GM23248 (cell line): Measurements from ENCODE around the gene SKP2.

Experiments
- EZH2 ChIP-seq: fragments of 200-600 bp; sonication (generic); IDR thresholded peaks from 2 replicates; pipeline ENCODE4 v1.6.1; 2018; ENCODE audit warnings: antibody characterized with exemption, mild to moderate bottlenecking; ENCODE audit not compliant: insufficient read depth, poor library complexity, severe bottlenecking
- EZH2phosphoT487 ChIP-seq: fragments of 200-600 bp; sonication (generic); IDR thresholded peaks from 2 replicates; pipeline ENCODE4 v1.6.1; 2018; ENCODE audit warnings: antibody characterized with exemption, moderate library complexity, mild to moderate bottlenecking, low read depth; ENCODE audit not compliant: insufficient read depth

DNA sequence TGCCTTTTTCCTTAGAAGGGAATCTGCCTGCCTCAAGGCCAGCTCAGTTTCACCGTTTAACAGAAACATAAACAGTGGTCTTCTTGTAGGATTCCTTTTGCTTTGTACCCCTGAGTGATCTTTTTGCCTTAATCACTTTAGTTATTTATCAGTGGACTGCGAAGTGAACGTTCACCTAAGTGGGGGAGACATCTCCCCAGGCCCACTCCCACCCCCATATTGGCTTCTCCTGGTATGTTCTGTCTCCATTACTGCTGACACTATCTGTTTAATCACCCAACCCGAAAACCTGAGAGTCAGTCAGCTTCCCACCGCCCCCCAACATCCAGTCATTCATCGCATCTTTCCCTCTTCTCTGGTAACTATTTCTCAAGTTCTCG lies 1.4 kb downstream of the SKP2 start:
- no peak for TF ChIP-seq EZH2
- TF ChIP-seq EZH2phosphoT487 = no peak
